Fibroblast of pulmonary artery (primary cell): ENCODE results near the gene SPINK5.

Experiments used
- DNase-seq: peaks from one replicate; pipeline ENCODE4 v3.0.0-alpha.2; 2010; ENCODE audit warnings: low read depth
- H3K4me3 ChIP-seq: replicated peaks from 2 replicates; pipeline ENCODE4 v1.5.1; 2011; ENCODE audit warnings: low read depth, mild to moderate bottlenecking, control low read depth, low read length, moderate library complexity
- CTCF ChIP-seq: IDR thresholded peaks from 2 replicates; pipeline ENCODE4 v1.5.1; 2011; ENCODE audit warnings: mild to moderate bottlenecking, control low read depth, low read length, inconsistent platforms; ENCODE audit errors: missing control alignments

The SPINK5 gene

GRCh38 chr5:148166550-148167283 lies 102.9 kb downstream of the SPINK5 start:
- DNase-seq = no peak
- no peak overlapping the region for H3K4me3 ChIP-seq
- no peak for TF ChIP-seq CTCF

DNA sequence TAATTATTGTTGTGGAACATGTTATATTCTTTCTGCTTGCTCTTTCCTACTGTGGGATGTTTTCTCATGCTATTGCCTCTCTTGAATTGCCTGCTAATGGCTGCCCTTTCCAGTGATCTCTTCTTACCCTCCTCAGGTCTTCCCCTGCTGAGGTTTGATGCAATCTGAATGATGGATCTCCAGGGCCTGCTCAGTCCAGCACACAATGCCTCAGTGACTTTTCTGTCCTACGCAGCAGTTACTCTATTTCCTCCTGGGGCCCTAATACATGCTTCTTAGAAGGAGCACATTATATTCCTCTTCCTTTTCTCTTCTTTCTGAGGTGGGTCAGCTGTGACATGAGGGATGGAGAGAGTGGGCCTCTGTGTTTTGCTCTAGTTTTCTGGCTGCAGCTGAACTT lies 104.5 kb downstream of the SPINK5 start, which contains the start of gene SPINK14:
TSS of gene SPINK14 (plus strand) at position 301 of the 400 bp plus-strand sequence. CDS start 1,187 bp downstream, outside the sequence.
- no peak for TF ChIP-seq CTCF

GRCh38 chr5:148172377-148172776 lies 108.6 kb downstream of the SPINK5 start:
- TF ChIP-seq CTCF = no peak
- no peak overlapping the region for H3K4me3 ChIP-seq
- DNase-seq = no peak

More for the DNA sequence above, 104.5 kb downstream of the SPINK5 start, which contains the start of gene SPINK14:
- H3K4me3 ChIP-seq = no peak within 1 kb of the TSS
- no peak for DNase-seq

DNA sequence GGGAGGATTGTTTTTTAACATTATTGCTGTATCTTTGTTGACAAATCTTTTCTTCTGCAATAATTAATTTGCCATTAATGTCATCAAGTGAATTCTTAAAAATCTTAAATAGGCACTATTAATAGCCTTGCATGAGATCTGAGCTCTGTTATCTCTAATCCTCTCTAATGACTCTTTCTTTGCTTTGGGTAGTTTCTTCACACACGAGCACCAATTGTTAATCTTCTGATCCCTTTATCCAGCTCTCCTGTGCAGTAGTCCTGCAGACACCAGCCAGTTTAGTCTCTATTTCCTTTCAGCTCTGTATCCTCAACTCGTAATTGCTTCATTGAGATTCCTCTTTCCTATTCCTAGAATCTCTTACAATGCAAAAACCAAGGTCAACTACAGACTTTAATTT lies 112.7 kb downstream of the SPINK5 start:
- no peak for DNase-seq

DNA sequence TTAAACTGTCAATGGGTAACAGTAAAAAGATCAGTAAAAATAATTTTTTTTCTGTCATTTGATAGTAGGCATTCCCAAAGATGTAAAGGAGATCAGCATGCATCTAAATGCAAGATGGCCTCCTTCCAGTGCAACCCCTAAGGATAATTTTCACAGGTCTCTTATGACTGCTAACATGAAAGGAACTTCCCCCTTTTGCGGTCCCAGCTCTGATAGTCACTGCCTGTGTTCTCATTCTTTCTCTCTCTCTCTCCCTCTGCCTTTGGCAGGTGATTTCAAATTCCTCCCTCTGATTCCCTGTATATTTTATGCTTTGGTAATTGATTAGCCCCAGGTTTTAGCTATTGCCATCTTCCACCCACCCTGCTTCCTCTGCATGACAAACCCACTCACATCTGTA lies 113.4 kb downstream of the SPINK5 start:
- no peak for DNase-seq

More for the DNA sequence above, 112.7 kb downstream of the SPINK5 start:
- H3K4me3 ChIP-seq = no peak overlapping the region
- TF ChIP-seq CTCF = no peak

GRCh38 chr5:148179234-148179824 lies 115.5 kb downstream of the SPINK5 start:
- no peak overlapping the region for H3K4me3 ChIP-seq
- peak; percentile 78 for TF ChIP-seq CTCF
- DNase-seq = peak; percentile 82

More for the DNA sequence above, 113.4 kb downstream of the SPINK5 start:
- TF ChIP-seq CTCF = no peak
- no peak overlapping the region for H3K4me3 ChIP-seq
